Neural crest cell (in vitro differentiated cells): ENCODE data around the gene DHX57. TPM values are rescaled to one million over a fixed set of nuclear protein-coding genes. Genes with fewer than 3 reads are reported as not detected.

Experiments
- DNase-seq: peaks from one replicate; pipeline ENCODE4 v3.0.0; 2021; ENCODE audit warnings: low read depth, mixed read lengths, low spot score
- H3K27ac Mint-ChIP-seq: one replicate; pipeline ENCODE4 v1.8.0; 2021; ENCODE audit warnings: mild to moderate bottlenecking, mixed read lengths; ENCODE audit not compliant: unreplicated experiment
- H3K27me3 Mint-ChIP-seq: 2 replicates; pipeline ENCODE4 v1.8.0; 2021; ENCODE audit warnings: low read depth, mild to moderate bottlenecking, mixed read lengths
- H3K36me3 Mint-ChIP-seq: 2 replicates; pipeline ENCODE4 v1.8.0; 2021; ENCODE audit warnings: low read depth, mild to moderate bottlenecking, mixed read lengths
- H3K4me1 Mint-ChIP-seq: 2 replicates; pipeline ENCODE4 v1.8.0; 2021; ENCODE audit warnings: mixed read lengths
- H3K4me3 Mint-ChIP-seq: one replicate; pipeline ENCODE4 v1.8.0; 2021; ENCODE audit warnings: mild to moderate bottlenecking, mixed read lengths
- H3K9me3 Mint-ChIP-seq: 2 replicates; pipeline ENCODE4 v1.8.0; 2021; ENCODE audit warnings: mixed read lengths
- CTCF ChIP-seq: fragments of 200-600 bp; sonication (generic); conservative IDR thresholded peaks from 2 replicates; pipeline ENCODE4 v1.5.0; 2021; ENCODE audit warnings: antibody characterized with exemption, mild to moderate bottlenecking
- total RNA-seq: library from RNA; stranded (reverse); gene quantifications from 2 replicates; pipeline ENCODE4 v1.2.1, GENCODE V29; 2021

The DHX57 gene
- total RNA-seq, 1 donor from 2014 or later = 39.5 TPM

- Mint-ChIP-seq H3K4me3 (no peak overlapping the region), H3K4me1 (no peaks in the 10 kb centered on the region), H3K27me3 (no peaks in the 10 kb centered on the region), H3K27ac (no peak overlapping the region), H3K9me3 (no peaks in the 10 kb centered on the region), H3K36me3 (peaks cover 23% of the 10 kb centered on the region)
- no peak for TF ChIP-seq CTCF
- no peak for DNase-seq
These were observed 38.9 kb downstream of the DHX57 start for GRCh38 chr2:38836791-38837190.

GRCh38 chr2:38835990-38836389, 39.7 kb downstream of the DHX57 start:
- Mint-ChIP-seq H3K27me3 (no peaks in the 10 kb centered on the region), H3K4me1 (no peaks in the 10 kb centered on the region), H3K36me3 (peaks cover 16% of the 10 kb centered on the region), H3K4me3 (no peak overlapping the region), H3K9me3 (no peaks in the 10 kb centered on the region), H3K27ac (no peak overlapping the region)
- no peak for DNase-seq
- no peak for TF ChIP-seq CTCF

GRCh38 chr2:38835015-38835601, 40.6 kb downstream of the DHX57 start:
- no peaks in the 10 kb centered on the region for H3K4me1 Mint-ChIP-seq
- peak; percentile 60 for TF ChIP-seq CTCF
- peaks cover 16% of the 10 kb centered on the region for H3K36me3 Mint-ChIP-seq
- no peaks in the 10 kb centered on the region for H3K9me3 Mint-ChIP-seq
- H3K27me3 Mint-ChIP-seq = no peaks in the 10 kb centered on the region
- DNase-seq = peak; percentile 25
- H3K4me3 Mint-ChIP-seq = no peak overlapping the region
- no peak overlapping the region for H3K27ac Mint-ChIP-seq

GRCh38 chr2:38830526-38831159, 45.1 kb downstream of the DHX57 start:
- no peak for TF ChIP-seq CTCF
- Mint-ChIP-seq H3K4me3 (no peak overlapping the region), H3K27me3 (no peaks in the 10 kb centered on the region), H3K27ac (no peak overlapping the region), H3K36me3 (peaks cover 11% of the 10 kb centered on the region), H3K4me1 (no peaks in the 10 kb centered on the region), H3K9me3 (no peaks in the 10 kb centered on the region)
- no peak for DNase-seq

GRCh38 chr2:38829971-38830370, 45.8 kb downstream of the DHX57 start:
- TF ChIP-seq CTCF = no peak
- no peaks in the 10 kb centered on the region for H3K4me1 Mint-ChIP-seq
- no peak overlapping the region for H3K27ac Mint-ChIP-seq
- DNase-seq = no peak
- no peaks in the 10 kb centered on the region for H3K27me3 Mint-ChIP-seq
- no peak overlapping the region for H3K4me3 Mint-ChIP-seq
- no peaks in the 10 kb centered on the region for H3K9me3 Mint-ChIP-seq
- H3K36me3 Mint-ChIP-seq = peaks cover 10% of the 10 kb centered on the region
